Coronary artery (tissue), 2 donors: ENCODE measurements around the gene ANKS1B.

Experiments
- DNase-seq: peaks from one replicate; pipeline ENCODE4 v3.0.0-alpha.2; 2017; ENCODE audit warnings: low spot score
- H3K27ac ChIP-seq, 2 donors: fragments of 200-600 bp; sonication (generic); one replicate each; pipeline ENCODE4 v1.5.1; 2016 to 2019
- H3K4me3 ChIP-seq: fragments of 200-600 bp; sonication (generic); 2 replicates; pipeline ENCODE4 v1.5.1; 2016; ENCODE audit warnings: mild to moderate bottlenecking, moderate library complexity
- TF ChIP-seq, protein P1 (sequence below): fragments of 200-600 bp; sonication (generic); IDR thresholded peaks from one replicate; pipeline ENCODE4 v1.5.1; 2019; ENCODE audit warnings: antibody characterized with exemption

Gene ANKS1B

DNA sequence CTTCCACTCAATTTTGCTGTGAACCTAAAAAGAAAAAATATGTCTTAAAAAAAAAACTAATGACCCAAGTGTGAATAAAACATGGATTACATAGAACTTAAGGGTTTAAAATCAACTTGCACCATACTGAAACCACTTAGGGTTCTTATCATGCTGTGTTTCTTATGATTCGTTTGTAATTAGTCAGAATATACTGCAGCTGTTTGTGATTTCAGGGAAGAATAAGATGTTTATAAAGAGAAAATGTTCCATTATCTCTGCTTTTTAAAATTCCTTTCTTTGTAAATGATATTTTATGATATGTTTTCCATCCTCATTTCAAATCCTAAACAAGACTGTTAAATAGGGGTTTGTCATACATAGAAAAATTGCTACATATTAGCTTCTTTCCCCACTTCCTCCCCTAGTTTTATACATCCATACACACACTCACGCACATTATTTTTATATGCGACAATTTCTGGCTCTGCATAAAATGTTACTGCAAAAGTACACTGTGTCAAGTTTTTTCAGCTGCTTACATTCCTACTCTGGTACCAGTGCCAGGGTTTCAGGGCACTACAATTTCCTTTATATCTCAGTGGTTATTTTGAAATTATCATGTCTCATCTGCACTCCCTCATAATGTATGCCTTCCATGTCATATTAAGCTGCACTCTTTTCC is 612.3 kb downstream of the ANKS1B start:
- Histone ChIP-seq H3K27ac (no peak overlapping the region), H3K4me3 (no peak overlapping the region)
- no peak for DNase-seq
- TF ChIP-seq, protein P1, sequence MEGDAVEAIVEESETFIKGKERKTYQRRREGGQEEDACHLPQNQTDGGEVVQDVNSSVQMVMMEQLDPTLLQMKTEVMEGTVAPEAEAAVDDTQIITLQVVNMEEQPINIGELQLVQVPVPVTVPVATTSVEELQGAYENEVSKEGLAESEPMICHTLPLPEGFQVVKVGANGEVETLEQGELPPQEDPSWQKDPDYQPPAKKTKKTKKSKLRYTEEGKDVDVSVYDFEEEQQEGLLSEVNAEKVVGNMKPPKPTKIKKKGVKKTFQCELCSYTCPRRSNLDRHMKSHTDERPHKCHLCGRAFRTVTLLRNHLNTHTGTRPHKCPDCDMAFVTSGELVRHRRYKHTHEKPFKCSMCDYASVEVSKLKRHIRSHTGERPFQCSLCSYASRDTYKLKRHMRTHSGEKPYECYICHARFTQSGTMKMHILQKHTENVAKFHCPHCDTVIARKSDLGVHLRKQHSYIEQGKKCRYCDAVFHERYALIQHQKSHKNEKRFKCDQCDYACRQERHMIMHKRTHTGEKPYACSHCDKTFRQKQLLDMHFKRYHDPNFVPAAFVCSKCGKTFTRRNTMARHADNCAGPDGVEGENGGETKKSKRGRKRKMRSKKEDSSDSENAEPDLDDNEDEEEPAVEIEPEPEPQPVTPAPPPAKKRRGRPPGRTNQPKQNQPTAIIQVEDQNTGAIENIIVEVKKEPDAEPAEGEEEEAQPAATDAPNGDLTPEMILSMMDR: no peak

DNA sequence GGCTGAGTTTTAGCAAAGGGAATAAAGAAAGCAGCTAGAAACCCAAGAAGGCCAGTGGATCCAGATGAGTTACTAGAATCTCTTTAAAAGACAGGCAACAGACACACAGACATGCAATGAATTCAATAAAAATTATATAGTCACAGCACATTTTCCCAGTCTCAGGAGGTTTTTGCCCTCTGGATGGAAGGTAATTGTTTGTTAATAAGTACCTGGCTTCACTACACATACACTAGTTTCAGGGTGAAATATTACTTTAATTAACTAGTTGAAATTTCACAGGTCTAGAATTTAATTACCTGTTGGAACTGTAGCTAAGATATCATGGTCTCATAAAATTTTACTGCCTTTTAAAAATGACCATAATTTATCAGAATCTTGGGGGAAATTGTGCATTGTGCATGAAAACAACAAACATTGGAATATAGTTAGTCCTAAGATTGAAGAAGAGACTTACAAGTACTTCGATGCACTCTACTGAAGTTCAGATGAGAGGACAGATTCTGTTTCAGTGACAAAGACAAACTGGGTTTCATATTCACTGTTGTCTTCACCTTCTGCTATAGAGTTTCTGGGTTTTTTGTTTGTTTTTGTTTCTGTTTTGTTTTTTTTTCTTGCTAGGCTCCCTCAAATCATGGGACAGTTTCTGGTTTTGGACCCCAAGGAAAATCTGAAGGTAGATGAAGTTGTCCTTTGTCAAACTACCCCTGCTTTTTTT is 614.2 kb downstream of the ANKS1B start:
- no peak for DNase-seq
- H3K4me3 ChIP-seq: no peak overlapping the region

DNA sequence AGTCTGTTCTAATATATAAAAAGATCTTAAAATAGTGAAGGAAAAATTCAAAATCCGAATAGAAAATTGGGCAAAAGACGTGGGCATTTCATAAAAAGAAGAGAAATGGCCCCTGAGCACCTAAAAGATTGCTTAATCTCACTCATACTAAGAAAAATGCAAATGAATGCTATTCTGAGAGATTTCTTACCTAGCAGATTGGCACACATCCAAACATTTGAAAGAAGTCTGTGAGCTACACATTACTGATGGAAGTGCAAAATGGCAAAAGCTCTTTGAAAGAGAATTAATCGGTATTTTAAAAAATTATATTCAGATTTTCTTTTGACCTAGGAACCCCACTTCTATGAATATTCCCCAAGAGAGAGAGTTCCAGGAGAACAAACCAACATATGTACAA is 617.6 kb downstream of the ANKS1B start:
- no peak overlapping the region for H3K27ac ChIP-seq
- TF ChIP-seq, protein P1: no peak
- DNase-seq: no peak
- H3K4me3 ChIP-seq: no peak overlapping the region

More for the DNA sequence above, 614.2 kb downstream of the ANKS1B start:
- no peak overlapping the region for H3K27ac ChIP-seq
- TF ChIP-seq, protein P1: no peak

DNA sequence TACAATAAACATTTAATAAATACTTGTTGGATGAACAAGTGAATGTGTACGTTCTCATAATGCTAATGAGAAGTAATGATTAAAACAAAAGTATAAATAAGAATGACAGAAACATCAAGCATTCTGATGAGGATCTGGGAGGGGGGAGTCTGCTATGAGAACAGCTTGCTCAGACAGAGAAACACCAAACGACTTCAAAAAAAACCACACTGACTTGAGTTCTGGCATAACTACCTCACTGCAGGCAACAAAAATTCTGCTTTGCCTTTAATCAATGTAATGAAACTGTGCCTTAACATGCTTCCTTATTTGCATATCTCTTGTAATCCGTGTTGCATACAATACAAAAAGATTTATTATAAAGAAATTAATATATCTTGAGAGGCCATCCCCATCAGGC is 632.5 kb downstream of the ANKS1B start:
- H3K4me3 ChIP-seq: no peak overlapping the region
- no peak for DNase-seq
- TF ChIP-seq, protein P1: no peak

DNA sequence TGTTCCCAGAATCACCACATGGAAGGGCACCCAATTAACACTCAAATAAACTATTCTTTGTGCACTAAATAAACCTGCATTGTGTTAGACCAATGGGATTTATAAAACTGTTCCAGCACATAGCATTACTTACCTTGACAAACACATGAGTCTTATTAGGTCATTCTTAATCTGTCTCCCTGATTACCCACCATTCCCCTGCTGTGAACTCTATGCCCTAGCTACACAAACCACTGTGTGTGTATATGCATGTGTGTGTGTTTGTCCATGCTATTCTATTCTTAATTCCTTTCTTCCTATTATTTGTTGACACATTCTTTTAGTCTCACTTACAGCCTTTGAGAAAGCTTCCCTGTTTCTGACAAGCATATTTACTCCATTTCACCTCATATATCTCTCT is 640.8 kb downstream of the ANKS1B start:
- TF ChIP-seq, protein P1: no peak
- DNase-seq: no peak
- Histone ChIP-seq H3K27ac (no peak overlapping the region), H3K4me3 (no peak overlapping the region)

More for the DNA sequence above, 632.5 kb downstream of the ANKS1B start:
- no peak overlapping the region for H3K27ac ChIP-seq

DNA sequence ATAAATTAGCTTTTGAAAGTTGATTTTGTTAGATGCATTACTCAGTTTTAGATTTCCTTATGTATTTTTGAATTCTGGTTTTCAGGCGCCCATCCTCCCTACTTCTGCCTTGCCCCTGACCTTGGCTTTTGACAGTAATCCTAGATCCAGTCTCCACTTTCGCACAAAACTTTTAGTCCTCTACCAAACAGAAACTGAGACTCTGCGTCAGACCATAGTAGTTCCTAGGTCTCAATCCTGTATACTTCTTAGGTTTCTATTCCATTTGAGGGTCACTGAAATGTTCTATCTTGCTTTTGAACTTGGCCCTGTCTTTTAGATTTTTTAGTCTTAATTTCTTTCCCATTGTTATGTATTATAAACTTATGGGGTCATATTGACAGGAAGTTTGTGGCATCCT is 645.1 kb downstream of the ANKS1B start:
- H3K4me3 ChIP-seq: no peak overlapping the region
- DNase-seq: no peak
- H3K27ac ChIP-seq: no peak overlapping the region
- TF ChIP-seq, protein P1: no peak
